SKM-1 treated with dmso at 0.1 percent for 144 hours (cell line): ENCODE results near the gene SAP30L.

Source experiments
- DNase-seq: peaks from one replicate; lab custom pipeline; 2025; ENCODE audit not compliant: unreplicated experiment; lab: John Stamatoyannopoulos, UW

The SAP30L gene

DNA sequence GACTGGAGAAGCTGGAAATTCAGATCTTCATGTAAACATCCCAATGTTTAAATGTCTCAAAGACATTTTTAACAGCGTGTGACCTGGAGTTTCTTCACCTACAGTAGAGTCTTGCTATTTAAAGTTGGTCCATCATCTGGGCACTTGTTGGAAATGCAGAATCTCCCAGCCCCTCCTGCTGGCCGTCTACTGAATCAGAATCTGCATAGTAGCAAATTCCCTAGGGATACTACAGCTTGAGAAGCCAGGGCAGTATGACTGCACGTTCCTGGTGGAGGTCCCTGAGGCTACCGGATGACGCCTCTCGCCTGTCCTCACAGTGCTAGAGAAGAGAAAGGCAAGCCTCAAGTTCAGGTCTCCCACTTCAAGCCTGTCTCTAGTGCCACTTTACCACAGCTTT, 15.7 kb downstream of the SAP30L start:
- no peak for DNase-seq

GRCh38 chr5:154464438-154464837, 18.6 kb downstream of the SAP30L start:
- no peak for DNase-seq

- peak; percentile 77 for DNase-seq
Observed at GRCh38 chr5:154465169-154465568, 19.4 kb downstream of the SAP30L start.

DNA sequence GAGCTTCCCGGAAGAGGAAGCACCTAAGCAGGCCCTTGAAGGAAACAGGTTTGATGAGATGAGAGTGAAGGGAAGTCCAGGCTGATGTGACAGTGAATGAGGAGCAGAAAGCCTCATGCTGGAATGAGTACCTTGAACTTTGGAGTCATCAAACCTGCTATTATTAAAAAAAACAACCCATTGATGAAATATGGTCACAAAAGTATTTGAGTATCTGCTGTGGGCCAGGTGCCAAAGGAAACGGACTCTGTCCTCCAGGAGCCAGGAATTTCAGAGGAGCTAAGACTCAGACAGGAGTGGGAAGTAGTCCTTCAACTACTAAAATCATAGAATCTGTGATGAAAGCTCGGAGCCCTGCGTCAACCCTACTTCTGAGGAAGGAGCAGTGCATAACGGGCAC, 20.4 kb downstream of the SAP30L start:
- no peak for DNase-seq

- DNase-seq: no peak
Observed at GRCh38 chr5:154466671-154467070, 20.9 kb downstream of the SAP30L start.

DNA sequence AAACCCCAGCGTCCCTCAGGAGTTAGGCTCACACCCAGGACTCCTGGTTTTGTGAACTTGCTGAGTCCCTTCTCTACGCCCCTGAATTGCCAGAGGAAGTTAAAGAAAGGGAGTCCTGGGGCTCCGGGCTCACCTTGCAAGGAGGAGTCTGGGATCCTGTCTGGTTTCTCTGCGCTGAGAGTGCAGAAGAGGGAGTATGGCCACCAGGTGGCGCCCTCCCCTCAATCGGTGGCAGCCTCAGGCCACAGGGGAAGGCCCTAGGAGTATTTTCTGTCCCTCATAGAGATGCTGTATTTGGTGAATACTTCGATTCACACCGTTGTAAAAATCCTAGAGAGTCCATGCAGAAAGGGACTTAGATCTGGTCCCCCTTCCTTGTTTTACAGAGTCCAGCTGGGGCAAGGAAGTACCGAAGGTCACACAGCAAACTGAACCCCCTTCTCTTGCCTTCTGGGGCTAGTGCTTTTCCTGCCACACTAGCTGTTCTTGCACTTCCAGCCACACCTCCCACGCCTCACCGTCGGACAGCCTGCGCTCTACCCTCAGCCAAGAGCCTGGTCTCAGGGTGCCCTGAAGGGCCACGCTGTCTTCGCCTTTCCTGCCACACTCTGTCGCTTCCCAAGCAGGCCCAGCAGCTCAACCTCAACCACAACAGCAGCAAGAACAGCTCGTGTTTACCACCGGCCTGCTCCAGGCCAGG, 22.0 kb downstream of the SAP30L start:
- DNase-seq: peak; percentile 52

GRCh38 chr5:154470137-154470536, 24.3 kb downstream of the SAP30L start:
- no peak for DNase-seq

- DNase-seq: no peak
Observed at GRCh38 chr5:154470947-154471870, 25.4 kb downstream of the SAP30L start.

- no peak for DNase-seq
Observed at GRCh38 chr5:154472871-154473580, 27.2 kb downstream of the SAP30L start.

GRCh38 chr5:154473581-154474283, 27.9 kb downstream of the SAP30L start:
- DNase-seq: no peak

GRCh38 chr5:154474396-154475334, 28.9 kb downstream of the SAP30L start:
- DNase-seq: no peak

- no peak for DNase-seq
Observed at GRCh38 chr5:154475591-154476353, 30.0 kb downstream of the SAP30L start.

GRCh38 chr5:154476354-154477205, 30.8 kb downstream of the SAP30L start:
- no peak for DNase-seq

DNA sequence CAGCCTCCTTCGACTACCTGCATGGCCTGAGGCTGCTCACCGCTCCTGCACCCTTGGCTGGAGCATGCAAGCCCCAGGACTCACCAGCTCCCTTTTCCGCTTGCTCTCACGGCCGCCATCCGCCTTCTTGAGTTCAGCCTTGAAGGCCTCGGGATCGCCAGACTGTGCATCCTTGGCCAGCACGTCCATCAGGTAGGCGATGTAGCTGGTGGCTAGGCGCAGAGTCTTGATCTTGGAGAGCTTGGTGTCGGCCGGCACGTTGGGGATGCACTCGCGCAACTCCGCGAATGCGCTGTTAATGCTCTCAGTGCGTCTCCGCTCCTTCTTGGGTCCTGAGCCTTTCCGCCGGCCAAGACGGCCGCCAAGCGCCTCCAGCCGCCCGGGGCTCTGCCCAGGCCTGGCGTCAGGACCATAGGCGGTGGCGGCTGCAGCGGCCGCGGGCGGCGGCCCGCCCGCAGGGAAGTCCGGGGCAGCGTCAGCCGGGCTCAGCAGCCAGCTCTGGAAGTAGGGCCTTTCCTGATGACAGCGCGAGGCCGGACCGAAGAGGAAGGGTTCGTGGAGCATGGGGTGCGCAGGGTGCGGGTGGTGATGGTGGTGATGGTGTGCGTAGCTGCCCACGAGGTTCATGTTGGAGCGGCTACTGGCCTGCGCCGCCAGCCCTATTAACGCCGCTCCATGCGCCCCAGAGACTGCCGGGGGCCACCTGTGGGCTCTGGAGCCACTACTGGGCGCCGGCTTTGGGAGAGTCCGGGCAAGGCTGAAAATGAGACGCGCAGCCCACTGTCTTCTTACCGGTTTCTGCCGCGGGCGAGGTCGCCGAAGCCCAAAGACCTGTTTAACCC, 31.8 kb downstream of the SAP30L start:
- no peak for DNase-seq

DNA sequence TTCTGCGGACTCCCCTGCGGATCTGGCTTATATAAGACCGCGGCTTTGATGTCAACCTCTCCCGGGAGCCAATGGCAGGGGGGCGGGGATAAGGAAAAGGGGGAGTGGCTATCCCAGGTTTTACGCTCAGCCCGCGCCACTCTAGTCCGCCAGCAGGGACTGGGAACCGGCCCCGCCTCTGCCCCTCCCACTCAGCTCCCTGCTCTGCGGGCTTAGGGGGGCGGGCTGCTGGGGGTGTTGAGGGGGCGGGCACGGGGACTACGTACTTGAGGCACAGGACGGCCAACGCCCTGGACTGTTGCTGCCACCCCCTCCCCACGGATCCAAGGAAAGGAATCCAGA, 32.4 kb downstream of the SAP30L start, which contains the start of gene HAND1:
Gene HAND1, minus strand, starts transcription at position 4 of the 342 bp plus-strand sequence. CDS start 219 bp downstream, outside the sequence.
- no peak for DNase-seq

DNA sequence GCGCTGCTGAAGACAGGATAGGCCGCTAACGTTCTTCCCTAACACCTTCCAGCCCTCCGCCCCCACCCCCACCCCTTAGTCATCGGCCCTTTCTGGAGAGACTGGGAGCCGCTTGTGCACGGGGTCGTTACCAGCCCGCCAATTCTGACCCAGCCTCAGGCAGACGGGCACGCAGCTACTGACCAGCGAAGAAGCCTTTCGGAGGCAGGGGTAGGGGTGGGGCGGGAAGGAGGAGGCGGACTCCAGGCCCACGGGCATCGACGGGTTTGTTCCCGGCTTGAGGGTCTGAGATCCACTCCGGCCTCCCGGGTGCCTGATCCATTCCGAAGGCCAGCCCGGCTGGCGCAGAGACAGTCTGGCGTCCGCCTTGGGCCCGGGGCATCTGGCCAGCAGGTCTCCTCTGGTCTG, 33.0 kb downstream of the SAP30L start:
- no peak for DNase-seq
